ENCODE measurements around the gene TMEM151B. TPM values are rescaled to one million over a fixed set of nuclear protein-coding genes. Genes with fewer than 3 reads are reported as not detected.
"Not testable (repeated sequence)": the region's sequence is repeated elsewhere in the genome, so short reads cannot be mapped to it uniquely, and the experiment has no call there.

The TMEM151B gene
- total and polyA plus RNA-seq, 11 donors: 0.21 to 5.3 (median 0.45) TPM; not detected in 4

GRCh38 chr6:44327760-44328159, 57.5 kb downstream of the TMEM151B start:
- Histone ChIP-seq H3K4me1 (no peaks in the 10 kb centered on the region), H3K9me3 (no peaks in the 10 kb centered on the region), H3K4me3 (no peak overlapping the region), H3K27ac (no peak overlapping the region), H3K36me3 (no peaks in the 10 kb centered on the region), H3K27me3 (peaks cover 0 to 50% (median 10%) of the 10 kb centered on the region in 9 donors)
- no peak for TF ChIP-seq POLR2A (IDR thresholded peaks at IDR 0.05)
- TF ChIP-seq CTCF (IDR thresholded peaks at IDR 0.05): no peak
- 67 to 82% (median 80%) methylated on average over 2 of the region's 2 CpGs for WGBS, 4 donors
- DNase-seq (no peak), ATAC-seq (no peak)
- intact Hi-C loops (cut with DNase I): no loop called here

- H3K36me3 ChIP-seq; H3K4me1 ChIP-seq; intact Hi-C loops (cut with DNase I); H3K9me3 ChIP-seq; H3K4me3 ChIP-seq; ATAC-seq; DNase-seq; H3K27ac ChIP-seq: not testable (repeated sequence)
- peaks cover 0 to 47% (median 10%) of the 10 kb centered on the region in 9 donors for H3K27me3 ChIP-seq
- 30 to 39% (median 34%) methylated on average over 7 of the region's 9 CpGs for WGBS, 4 donors
These were observed 58.0 kb downstream of the TMEM151B start for GRCh38 chr6:44328203-44328602.

- WGBS, 4 donors: 67 to 71% (median 69%) methylated on average over 5 of the region's 5 CpGs
- H3K9me3 ChIP-seq: no peaks in the 10 kb centered on the region
- ATAC-seq (no peak), DNase-seq (no peak)
- intact Hi-C loops (cut with DNase I): loop anchor here in 5 of 10 donors (10.0 kb wide), 4 partner anchors 155 to 225 kb away; partner anchors contain the start of gene CAPN11 (in 1 of the 5)
- no peak overlapping the region for H3K27ac ChIP-seq
- no peak for TF ChIP-seq POLR2A (IDR thresholded peaks at IDR 0.05)
- no peak for TF ChIP-seq CTCF (IDR thresholded peaks at IDR 0.05)
- H3K4me3 ChIP-seq: no peak overlapping the region
- H3K4me1 ChIP-seq: no peaks in the 10 kb centered on the region
- no peaks in the 10 kb centered on the region for H3K36me3 ChIP-seq
- H3K27me3 ChIP-seq: peaks cover 0 to 47% (median 10%) of the 10 kb centered on the region in 9 donors
These were observed 59.6 kb downstream of the TMEM151B start for GRCh38 chr6:44329858-44330257.

- TF ChIP-seq POLR2A (IDR thresholded peaks at IDR 0.05): no peak
- no peak for TF ChIP-seq CTCF (IDR thresholded peaks at IDR 0.05)
- Histone ChIP-seq H3K4me1 (no peaks in the 10 kb centered on the region), H3K27ac (no peak overlapping the region), H3K36me3 (no peaks in the 10 kb centered on the region), H3K4me3 (no peak overlapping the region), H3K9me3 (no peaks in the 10 kb centered on the region), H3K27me3 (peaks cover 0 to 42% (median 10%) of the 10 kb centered on the region in 9 donors)
- 44 to 53% (median 48%) methylated on average over 7 of the region's 7 CpGs for WGBS, 4 donors
- intact Hi-C loops (cut with DNase I): loop anchor here in 5 of 10 donors (10.0 kb wide), 4 partner anchors 158 to 228 kb away; partner anchors contain the start of gene CAPN11 (in 1 of the 5)
- ATAC-seq: no peak
- DNase-seq: no peak
These were observed 62.3 kb downstream of the TMEM151B start for GRCh38 chr6:44332585-44332984.
